Right lobe of liver (tissue), 6 donors: ENCODE measurements around the gene CTNNBIP1. TPM values are rescaled to one million over a fixed set of nuclear protein-coding genes. Genes with fewer than 3 reads are reported as not detected.

Source experiments
- ATAC-seq, 4 donors: fragments of 200-7000 bp; cut with Tn5 transposase; one replicate each; pipeline ENCODE4 v1.9.1; 2020; ENCODE audit warnings: mild to moderate bottlenecking in 4 of 4, moderate library complexity in 4 of 4
- DNase-seq, 3 donors: peaks; one replicate each; pipeline ENCODE4 v3.0.0-alpha.2; 2020
- H3K27ac ChIP-seq, 3 donors: fragments of 200-600 bp; one replicate each; pipeline ENCODE4 v1.8.0; 2022
- H3K27me3 ChIP-seq, 2 donors: fragments of 200-600 bp; one replicate each; pipeline ENCODE4 v1.8.0; 2022
- H3K36me3 ChIP-seq, 4 donors: fragments of 200-600 bp; sonication (generic) in 1 of 4; one replicate each; pipeline versions ENCODE4 v1.5.1 to v1.8.0; 2017 to 2022; ENCODE audit warnings: control low read depth in 1 of 4
- H3K4me1 ChIP-seq, 4 donors: fragments of 200-600 bp; sonication (generic) in 1 of 4; one replicate each; pipeline versions ENCODE4 v1.5.1 to v1.8.0; 2017 to 2022; ENCODE audit warnings: control low read depth in 1 of 4
- H3K4me3 ChIP-seq, 3 donors: fragments of 200-600 bp; one replicate each; pipeline ENCODE4 v1.8.0; 2022
- H3K9me3 ChIP-seq, 4 donors: fragments of 200-600 bp; sonication (generic) in 1 of 4; one replicate each; pipeline versions ENCODE4 v1.5.1 to v1.8.0; 2017 to 2022; ENCODE audit warnings: control low read depth in 1 of 4
- CTCF ChIP-seq, 4 donors: fragments of 200-600 bp in 3 of 4; fragments of 450-650 bp in 1 of 4; IDR thresholded peaks; one replicate each; pipeline versions ENCODE4 v1.5.1 to v1.8.0; 2016 to 2022; ENCODE audit warnings: antibody characterized with exemption in 4 of 4, mild to moderate bottlenecking in 2 of 4
- POLR2A ChIP-seq: fragments of 450-650 bp; IDR thresholded peaks from one replicate; pipeline ENCODE4 v1.6.1; 2017; ENCODE audit warnings: antibody characterized with exemption, mild to moderate bottlenecking
- WGBS: methylation state at CpG from one replicate; pipeline ENCODE4 v1.1.6; 2018; ENCODE audit warnings: low coverage, low lambda C conversion rate; ENCODE audit not compliant: insufficient coverage; ENCODE audit errors: missing lambda C conversion rate; 5-methylcytosine and 5-hydroxymethylcytosine counted together
- intact Hi-C, 2 donors: fragments of 100-400 bp; cut with DNase I; formaldehyde crosslinking; loops; one replicate each; pipeline versions ENCODE4 v1.11.2 to v1.14.1; 2022
- total RNA-seq, 6 experiments: library from RNA; depleted of rRNA in 2 of 6; stranded (reverse); fragments of >200 nt in 2 of 6; fragmentation: NEBNext Ultra II Directional in 3 of 6; extraction: Animal tissue kit (Norgen Biotek cat#: 25700) in 3 of 6; gene quantifications; one replicate each; pipeline versions ENCODE4 v1.1.0 to v1.2.4, GENCODE V29; 2016 to 2023
- donor health status: DM: no; HTN: yes; CAD: no.
- donor health status: DM: no; HTN: no; CAD: no.
- donor health status: DM: no; HTN: no; CAD: no.
- donor health status: DM: no; HTN: yes; CAD: no.
- donor health status: DM: no; HTN: yes; CAD: no.

Gene CTNNBIP1
- total RNA-seq, 6 experiments from 2014 or later, result 8.0 to 19.2 (median 10.0) TPM

- no peak for DNase-seq
- 84% methylated on average over 5 of the region's 11 CpGs for WGBS
Measured at GRCh38 chr1:9883585-9884449, 26.3 kb downstream of the CTNNBIP1 start.

GRCh38 chr1:9882945-9883303 is 27.1 kb downstream of the CTNNBIP1 start:
- Histone ChIP-seq H3K27ac (no peak overlapping the region), H3K4me3 (no peak overlapping the region), H3K4me1 (no peaks in the 10 kb centered on the region), H3K36me3 (no peaks in the 10 kb centered on the region), H3K9me3 (no peaks in the 10 kb centered on the region), H3K27me3 (no peaks in the 10 kb centered on the region)
- WGBS, result 100% methylated on average over 1 of the region's 12 CpGs
- intact Hi-C loops, result no loop called here
- DNase-seq (no peak), ATAC-seq (no peak)
- TF ChIP-seq POLR2A (no peak), CTCF (IDR thresholded peaks at IDR 0.05) (no peak)

More at GRCh38 chr1:9883585-9884449, 26.3 kb downstream of the CTNNBIP1 start:
- Histone ChIP-seq H3K27me3 (no peaks in the 10 kb centered on the region), H3K27ac (no peak overlapping the region), H3K4me1 (no peaks in the 10 kb centered on the region), H3K4me3 (no peak overlapping the region), H3K36me3 (no peaks in the 10 kb centered on the region), H3K9me3 (no peaks in the 10 kb centered on the region)
- no peak for TF ChIP-seq POLR2A
- TF ChIP-seq CTCF (IDR thresholded peaks at IDR 0.05), result no peak
- intact Hi-C loops, result no loop called here
- ATAC-seq, result no peak

- Histone ChIP-seq H3K4me1 (no peaks in the 10 kb centered on the region), H3K27me3 (no peaks in the 10 kb centered on the region), H3K36me3 (no peaks in the 10 kb centered on the region), H3K4me3 (no peak overlapping the region), H3K9me3 (no peaks in the 10 kb centered on the region), H3K27ac (no peak overlapping the region)
- ATAC-seq, result no peak
- WGBS, result 68% methylated on average over 7 of the region's 12 CpGs
- intact Hi-C loops, result no loop called here
- TF ChIP-seq CTCF (IDR thresholded peaks at IDR 0.05), result no peak
- TF ChIP-seq POLR2A, result no peak
- no peak for DNase-seq
Measured at GRCh38 chr1:9882296-9882944, 27.6 kb downstream of the CTNNBIP1 start.

- WGBS, result 80% methylated on average over 2 of the region's 2 CpGs
Measured at GRCh38 chr1:9881838-9882249, 28.2 kb downstream of the CTNNBIP1 start.

More at GRCh38 chr1:9881838-9882249, 28.2 kb downstream of the CTNNBIP1 start:
- no peak for DNase-seq
- H3K4me1 ChIP-seq, result no peaks in the 10 kb centered on the region
- intact Hi-C loops, result no loop called here
- H3K4me3 ChIP-seq, result no peak overlapping the region
- ATAC-seq, result no peak
- H3K27me3 ChIP-seq, result no peaks in the 10 kb centered on the region
- H3K27ac ChIP-seq, result no peak overlapping the region
- H3K9me3 ChIP-seq, result no peaks in the 10 kb centered on the region
- H3K36me3 ChIP-seq, result no peaks in the 10 kb centered on the region
- TF ChIP-seq POLR2A, result no peak
- TF ChIP-seq CTCF (IDR thresholded peaks at IDR 0.05), result no peak
